Nephron progenitor cell (in vitro differentiated cells): ENCODE measurements around the gene KIF26A.

Experiments
- DNase-seq: peaks from one replicate; pipeline ENCODE4 v3.0.0; 2021
- H3K27ac Mint-ChIP-seq: 2 replicates; pipeline ENCODE4 v1.8.0; 2021; ENCODE audit warnings: mild to moderate bottlenecking, moderate library complexity, mixed read lengths
- H3K27me3 Mint-ChIP-seq: 2 replicates; pipeline ENCODE4 v1.8.0; 2021; ENCODE audit warnings: mild to moderate bottlenecking, low read depth, mixed read lengths; ENCODE audit not compliant: poor library complexity
- H3K36me3 Mint-ChIP-seq: 2 replicates; pipeline ENCODE4 v1.8.0; 2021; ENCODE audit warnings: low read depth, mixed read lengths
- H3K4me1 Mint-ChIP-seq: 2 replicates; pipeline ENCODE4 v1.8.0; 2021; ENCODE audit warnings: mixed read lengths
- H3K4me3 Mint-ChIP-seq: 2 replicates; pipeline ENCODE4 v1.8.0; 2021; ENCODE audit warnings: mild to moderate bottlenecking, moderate library complexity, mixed read lengths
- H3K9me3 Mint-ChIP-seq: 2 replicates; pipeline ENCODE4 v1.8.0; 2021; ENCODE audit warnings: mild to moderate bottlenecking, moderate library complexity, mixed read lengths
- TF ChIP-seq, protein P1 (sequence below): fragments of 200-600 bp; sonication (generic); IDR thresholded peaks from 2 replicates; pipeline ENCODE4 v1.5.0; 2021; ENCODE audit warnings: antibody characterized with exemption

Gene KIF26A

DNA sequence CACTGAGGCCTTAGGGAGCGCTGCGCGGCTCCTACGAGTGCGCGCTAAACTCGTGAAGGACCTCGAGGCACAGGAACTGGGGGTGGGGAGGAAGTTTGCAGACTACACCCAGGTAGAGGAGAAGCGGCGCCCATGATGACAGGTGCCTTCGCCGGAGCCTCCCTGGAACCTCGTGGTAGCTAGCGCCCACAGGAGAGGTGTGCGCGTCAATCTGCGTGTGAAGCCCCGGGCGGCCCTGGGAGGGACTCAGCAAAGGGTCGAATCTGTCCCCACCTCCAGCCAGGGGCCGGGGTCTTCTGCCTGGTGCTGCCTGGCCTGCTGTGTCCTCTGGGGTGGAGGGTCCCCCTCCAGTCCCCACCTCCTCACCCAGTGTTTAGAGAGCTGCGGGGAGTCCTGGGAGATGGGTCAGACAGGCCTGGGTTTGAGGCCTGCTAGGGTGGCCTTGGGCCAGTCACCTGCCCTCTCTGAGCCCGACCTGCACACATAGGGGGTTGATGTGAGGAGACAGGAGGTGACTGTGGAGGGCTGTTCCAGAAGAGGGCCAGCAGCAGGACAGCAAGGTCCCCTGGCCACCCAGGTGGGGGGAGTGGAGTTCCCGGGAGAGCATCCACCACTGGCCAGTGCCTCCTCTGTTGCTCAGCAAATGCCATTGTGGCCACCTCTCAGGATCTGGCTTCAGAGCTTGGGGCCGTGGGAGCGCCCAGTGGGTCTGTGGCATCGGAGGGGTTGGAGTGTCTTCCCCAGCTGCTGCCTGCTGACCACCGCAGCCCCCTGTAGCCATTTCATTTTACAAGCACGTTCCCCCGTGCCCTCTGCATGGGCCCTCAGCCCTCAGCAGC lies 20.2 kb upstream of the KIF26A start:
- DNase-seq, result peak; percentile 4
- TF ChIP-seq, protein P1, sequence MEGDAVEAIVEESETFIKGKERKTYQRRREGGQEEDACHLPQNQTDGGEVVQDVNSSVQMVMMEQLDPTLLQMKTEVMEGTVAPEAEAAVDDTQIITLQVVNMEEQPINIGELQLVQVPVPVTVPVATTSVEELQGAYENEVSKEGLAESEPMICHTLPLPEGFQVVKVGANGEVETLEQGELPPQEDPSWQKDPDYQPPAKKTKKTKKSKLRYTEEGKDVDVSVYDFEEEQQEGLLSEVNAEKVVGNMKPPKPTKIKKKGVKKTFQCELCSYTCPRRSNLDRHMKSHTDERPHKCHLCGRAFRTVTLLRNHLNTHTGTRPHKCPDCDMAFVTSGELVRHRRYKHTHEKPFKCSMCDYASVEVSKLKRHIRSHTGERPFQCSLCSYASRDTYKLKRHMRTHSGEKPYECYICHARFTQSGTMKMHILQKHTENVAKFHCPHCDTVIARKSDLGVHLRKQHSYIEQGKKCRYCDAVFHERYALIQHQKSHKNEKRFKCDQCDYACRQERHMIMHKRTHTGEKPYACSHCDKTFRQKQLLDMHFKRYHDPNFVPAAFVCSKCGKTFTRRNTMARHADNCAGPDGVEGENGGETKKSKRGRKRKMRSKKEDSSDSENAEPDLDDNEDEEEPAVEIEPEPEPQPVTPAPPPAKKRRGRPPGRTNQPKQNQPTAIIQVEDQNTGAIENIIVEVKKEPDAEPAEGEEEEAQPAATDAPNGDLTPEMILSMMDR, result no peak
- Mint-ChIP-seq H3K4me1 (no peaks in the 10 kb centered on the region), H3K27ac (no peak overlapping the region), H3K27me3 (peaks cover 87% of the 10 kb centered on the region), H3K36me3 (no peaks in the 10 kb centered on the region), H3K9me3 (no peaks in the 10 kb centered on the region), H3K4me3 (no peak overlapping the region)

- H3K27ac Mint-ChIP-seq, result no peak overlapping the region
- no peaks in the 10 kb centered on the region for H3K4me1 Mint-ChIP-seq
- DNase-seq, result no peak
- TF ChIP-seq, protein P1, result no peak
- H3K36me3 Mint-ChIP-seq, result no peaks in the 10 kb centered on the region
- peaks cover 6% of the 10 kb centered on the region for H3K9me3 Mint-ChIP-seq
- H3K4me3 Mint-ChIP-seq, result no peak overlapping the region
- H3K27me3 Mint-ChIP-seq, result peaks cover 91% of the 10 kb centered on the region
Measured at GRCh38 chr14:104119119-104119487, 19.3 kb upstream of the KIF26A start.

- Mint-ChIP-seq H3K36me3 (no peaks in the 10 kb centered on the region), H3K27ac (no peak overlapping the region), H3K4me1 (no peaks in the 10 kb centered on the region), H3K4me3 (no peak overlapping the region), H3K9me3 (peaks cover 12% of the 10 kb centered on the region), H3K27me3 (peaks cover 86% of the 10 kb centered on the region)
- DNase-seq, result peak; percentile 10
- TF ChIP-seq, protein P1, result no peak
Measured at GRCh38 chr14:104119488-104120251, 18.7 kb upstream of the KIF26A start.

DNA sequence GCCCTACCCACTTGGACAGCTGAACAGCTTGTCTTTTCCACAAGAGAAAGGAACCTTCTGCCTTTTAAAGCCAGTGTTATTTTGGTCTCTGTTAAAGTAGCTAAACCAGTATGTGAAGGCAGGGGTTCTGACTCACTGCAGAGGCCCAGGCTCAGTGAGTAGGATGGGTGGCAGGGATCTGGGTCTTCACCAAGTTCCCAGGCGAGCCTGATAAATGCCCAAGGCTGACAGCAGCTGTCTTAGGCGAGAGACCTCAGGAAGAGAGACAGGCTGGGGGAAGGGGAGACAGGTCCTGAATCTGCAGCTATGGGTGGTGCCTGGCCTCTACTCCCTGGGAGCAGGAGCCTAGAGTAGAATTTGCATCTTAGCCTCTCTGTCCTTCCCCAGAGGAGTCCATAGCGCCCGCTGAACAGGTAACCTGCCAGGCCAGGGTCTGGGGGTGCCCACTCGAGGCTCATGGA lies 18.1 kb upstream of the KIF26A start:
- Mint-ChIP-seq H3K27me3 (peaks cover 79% of the 10 kb centered on the region), H3K9me3 (peaks cover 18% of the 10 kb centered on the region), H3K27ac (no peak overlapping the region), H3K36me3 (no peaks in the 10 kb centered on the region), H3K4me3 (no peak overlapping the region), H3K4me1 (no peaks in the 10 kb centered on the region)
- DNase-seq, result no peak
- TF ChIP-seq, protein P1, result no peak

- TF ChIP-seq, protein P1, result no peak
- Mint-ChIP-seq H3K4me1 (no peaks in the 10 kb centered on the region), H3K27me3 (peaks cover 73% of the 10 kb centered on the region), H3K4me3 (no peak overlapping the region), H3K36me3 (no peaks in the 10 kb centered on the region), H3K27ac (no peak overlapping the region), H3K9me3 (peaks cover 27% of the 10 kb centered on the region)
- no peak for DNase-seq
Measured at GRCh38 chr14:104121142-104121541, 17.2 kb upstream of the KIF26A start.
